Heart right ventricle (tissue), 16 donors: Measurements from ENCODE around the gene TCF7. TPM values are rescaled to one million over a fixed set of nuclear protein-coding genes. Genes with fewer than 3 reads are reported as not detected.
A peak's percentile ranks its signal among the peaks of the same experiment; 100 is the strongest.

Experiments used
- ATAC-seq, 8 donors: fragments of 200-7000 bp; cut with Tn5 transposase; one replicate each; pipeline ENCODE4 v1.9.1; 2020; ENCODE audit warnings: mild to moderate bottlenecking in 8 of 8, moderate library complexity in 8 of 8, moderate number of reproducible peaks in 1 of 8
- DNase-seq, 2 donors: peaks; one replicate each; pipeline ENCODE4 v3.0.0-alpha.2; 2020
- H3K27ac ChIP-seq, 10 donors: fragments of 200-600 bp; sonication (generic) in 2 of 10; one replicate each; pipeline versions ENCODE4 v1.5.0 to v1.8.0; 2020 to 2022; ENCODE audit warnings: mild to moderate bottlenecking in 3 of 10
- H3K27me3 ChIP-seq, 7 donors: fragments of 200-600 bp; one replicate each; pipeline ENCODE4 v1.8.0; 2021 to 2022; ENCODE audit warnings: mild to moderate bottlenecking in 2 of 7
- H3K36me3 ChIP-seq, 9 donors: fragments of 200-600 bp; sonication (generic) in 1 of 9; one replicate each; pipeline versions ENCODE4 v1.5.0 to v1.8.0; 2020 to 2022; ENCODE audit warnings: mild to moderate bottlenecking in 2 of 9
- H3K4me1 ChIP-seq, 9 donors: fragments of 200-600 bp; sonication (generic) in 1 of 9; one replicate each; pipeline versions ENCODE4 v1.5.0 to v1.8.0; 2020 to 2022; ENCODE audit warnings: mild to moderate bottlenecking in 4 of 9
- H3K4me3 ChIP-seq, 10 donors: fragments of 200-600 bp; sonication (generic) in 2 of 10; one replicate each; pipeline versions ENCODE4 v1.5.0 to v1.8.0; 2020 to 2022; ENCODE audit warnings: mild to moderate bottlenecking in 7 of 10, moderate library complexity in 2 of 10
- H3K9me3 ChIP-seq, 11 donors: fragments of 200-600 bp in 10 of 11; sonication (generic) in 2 of 11; one replicate each; pipeline versions ENCODE4 v1.5.0 to v1.8.0; 2013 to 2022; ENCODE audit warnings: mild to moderate bottlenecking in 2 of 11, control low read depth in 1 of 11, moderate library complexity in 1 of 11
- CTCF ChIP-seq, 9 donors: fragments of 200-600 bp; sonication (generic) in 2 of 9; IDR thresholded peaks; one replicate each; pipeline versions ENCODE4 v1.5.0 to v1.8.0; 2021 to 2022; ENCODE audit warnings: antibody characterized with exemption in 9 of 9, mild to moderate bottlenecking in 5 of 9, moderate library complexity in 1 of 9
- WGBS, 2 donors: extraction: QIAGEN DNeasy Blood & Tissue Kit; methylation state at CpG; one replicate each; pipeline ENCODE4 v1.1.7; 2013; ENCODE audit warnings: inconsistent platforms in 1 of 2; 5-methylcytosine and 5-hydroxymethylcytosine counted together
- intact Hi-C, 10 donors: fragments of 100-400 bp; cut with DNase I; formaldehyde crosslinking; loops; one replicate each; pipeline versions ENCODE4 v1.11.1 to v1.14.2; 2022
- polyA plus RNA-seq, 2 donors: library from polyadenylated mRNA; stranded (reverse); fragments of 200-250 nt; gene quantifications; one replicate each; pipeline ENCODE4 v1.2.3, GENCODE V29; 2013
- total RNA-seq, 10 donors: library from RNA; stranded (reverse); fragmentation: NEBNext Ultra II Directional in 3 of 10; extraction: Animal tissue kit (Norgen Biotek cat#: 25700) in 3 of 10; gene quantifications; one replicate each; pipeline versions ENCODE4 v1.2.1 to v1.2.4, GENCODE V29; 2021 to 2023
- donor health status: Arrhythmogenic right ventricular cardiomyopathy.
- donor health status: ischemic (EF 13 %, LVEDD 7.1; RV severe dilation, severe dysfunction).
- donor health status: healthy with polysubstance abuse.
- donor health status: DM: no; HTN: yes; CAD: no.
- donor health status: DM: no; HTN: no; CAD: no.
- donor health status: ischemic (EF 25% LVEDD 6.9; RV normal size, moderate dysfunction).
- donor health status: ischemic (EF 25% LVEDD 5.7; RV mildly dilated, moderate dysfunction).
- donor health status: healthy.
- donor health status: DM: yes; HTN: yes; CAD: no.
- donor health status: Ischemic cardiomyopathy.
- donor health status: ischemic (EF 35%, LVEDD 5.7; RV mildly dilated, moderate dysfunction).
- donor health status: nonischemic (EF 11% LVEDD 7.7; RV severe dilation, severe dysfunction).
- donor health status: DM: yes; HTN: yes; CAD: no.
- donor health status: PGD.
- donor health status: ischemic (EF 29% LVEDD 5.4; RV normal size, mild dysfunction).
- donor health status: nonischemic (EF 23%, LVEDD 6.1; RV moderate dilation, normal function).

The TCF7 gene
- total and polyA plus RNA-seq, 12 donors = 0.42 to 5.9 (median 1.9) TPM

DNA sequence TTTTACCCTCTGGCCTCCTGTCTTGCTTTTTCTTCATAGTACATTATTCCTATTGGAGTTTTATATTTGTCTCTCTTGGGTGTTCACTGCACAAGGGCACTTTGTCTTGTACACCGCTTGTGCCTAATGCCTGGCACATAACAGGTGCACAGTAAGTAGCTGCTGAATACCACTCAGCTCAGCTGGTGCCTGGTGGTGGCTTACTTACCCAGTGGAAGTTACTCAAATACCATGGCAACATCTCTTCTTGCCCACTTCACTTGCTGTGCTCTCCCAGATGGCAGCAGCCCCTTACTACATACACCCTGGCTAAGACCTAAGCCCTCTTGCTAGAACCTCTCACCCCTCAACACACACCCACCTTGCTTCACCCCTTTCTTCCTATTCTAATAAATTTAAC is 73.6 kb downstream of the TCF7 start:
- Histone ChIP-seq H3K9me3 (no peaks in the 10 kb centered on the region), H3K36me3 (no peaks in the 10 kb centered on the region), H3K4me1 (peaks cover 0 to 17% (median 12%) of the 10 kb centered on the region in 9 donors), H3K4me3 (no peak overlapping the region), H3K27me3 (no peaks in the 10 kb centered on the region), H3K27ac (no peak overlapping the region)
- intact Hi-C loops = loop anchor here in 7 of 10 donors (2.0 to 10.0 kb wide), 3 partner anchors 101 to 407 kb away; no protein-coding TSS in a partner anchor
- TF ChIP-seq CTCF (IDR thresholded peaks at IDR 0.05) = no peak
- ATAC-seq (no peak), DNase-seq (no peak)
- 74 to 84% methylated on average over 1 of the region's 1 CpG for WGBS, 2 donors

DNA sequence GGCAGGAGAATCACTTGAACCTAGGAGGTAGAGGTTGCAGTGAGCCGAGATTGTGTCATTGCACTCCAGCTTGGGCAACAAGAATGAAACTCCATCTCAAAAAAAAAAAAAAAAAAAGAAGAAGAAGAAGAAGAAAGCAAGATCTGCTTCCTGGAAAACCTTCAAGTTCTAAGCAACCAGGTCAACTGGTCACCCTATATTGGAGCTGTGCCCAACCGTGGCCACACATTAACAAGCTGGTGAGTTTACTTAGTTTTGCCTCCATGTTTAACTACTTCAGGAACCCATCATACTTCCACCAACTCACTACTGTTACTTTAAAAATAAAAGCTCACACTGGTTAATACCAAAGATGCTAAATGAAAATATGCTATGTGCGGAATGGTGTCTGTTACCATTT is 74.5 kb downstream of the TCF7 start:
- DNase-seq (no peak), ATAC-seq (no peak)
- peaks cover 0 to 16% (median 12%) of the 10 kb centered on the region in 9 donors for H3K4me1 ChIP-seq
- no peaks in the 10 kb centered on the region for H3K27me3 ChIP-seq
- 84% methylated on average over 3 of the region's 3 CpGs for WGBS, 2 donors
- no peak overlapping the region for H3K27ac ChIP-seq
- H3K4me3 ChIP-seq = no peak overlapping the region
- intact Hi-C loops = loop anchor here in 7 of 10 donors (2.0 to 10.0 kb wide), 3 partner anchors 100 to 406 kb away; no protein-coding TSS in a partner anchor
- H3K9me3 ChIP-seq = no peaks in the 10 kb centered on the region
- no peak for TF ChIP-seq CTCF (IDR thresholded peaks at IDR 0.05)
- no peaks in the 10 kb centered on the region for H3K36me3 ChIP-seq

- 63 to 65% methylated on average over 5 of the region's 5 CpGs for WGBS, 2 donors
- H3K27me3 ChIP-seq = no peaks in the 10 kb centered on the region
- intact Hi-C loops = no loop called here
- no peaks in the 10 kb centered on the region for H3K9me3 ChIP-seq
- H3K36me3 ChIP-seq = peaks cover 0 to 65% (median 37%) of the 10 kb centered on the region in 9 donors
- peaks cover 0 to 15% (median 0%) of the 10 kb centered on the region in 9 donors for H3K4me1 ChIP-seq
- H3K27ac ChIP-seq = peak overlapping the region in 5 of 10 donors; percentile 35 to 55 (median 38)
- TF ChIP-seq CTCF (IDR thresholded peaks at IDR 0.05) = no peak
- DNase-seq (no peak), ATAC-seq (no peak)
- no peak overlapping the region for H3K4me3 ChIP-seq
Measured at GRCh38 chr5:134195666-134196065, 81.2 kb downstream of the TCF7 start.

Other genes with a start within 250 kb of the TCF7 start
- gene C5orf15, start 146.1 kb upstream of the TCF7 start, total RNA-seq = 10 to 100 TPM; 31.0 to 55.3 (median 34.2) TPM
- 10 to 100 TPM; 22.2 to 28.7 TPM for gene C5orf15, start 146.1 kb upstream of the TCF7 start, polyA plus RNA-seq
- 100 to 1,000 TPM; 440 to 609 (median 535) TPM for gene VDAC1, start 109.7 kb upstream of the TCF7 start, total RNA-seq
- gene VDAC1, start 109.7 kb upstream of the TCF7 start, polyA plus RNA-seq = 100 to 1,000 TPM; 229 to 359 TPM
- 100 to 1,000 TPM; 424 to 543 (median 483) TPM for gene SKP1, start 62.3 kb downstream of the TCF7 start, total RNA-seq
- gene SKP1, start 62.3 kb downstream of the TCF7 start, polyA plus RNA-seq = 100 to 1,000 TPM in 1 of 2 donors, 10 to 100 TPM in 1; 65.2 to 675 TPM
- 100 to 1,000 TPM; 136 to 249 (median 184) TPM for gene PPP2CA, start 111.4 kb downstream of the TCF7 start, total RNA-seq
- 100 to 1,000 TPM in 1 of 2 donors, 10 to 100 TPM in 1; 47.1 to 100 TPM for gene PPP2CA, start 111.4 kb downstream of the TCF7 start, polyA plus RNA-seq